GM21717 (cell line): ENCODE results near the gene SHISA6.

Source experiments
- ATAC-seq: cut with Tn5 transposase; IDR thresholded peaks from one replicate; pipeline ENCODE4 v1.9.1; 2021; ENCODE audit warnings: mild to moderate bottlenecking, moderate library complexity; ENCODE audit not compliant: unreplicated experiment

SHISA6 gene

GRCh38 chr17:11340803-11341202 lies 99.8 kb downstream of the SHISA6 start:
- no peak for ATAC-seq

GRCh38 chr17:11342138-11342537 lies 101.1 kb downstream of the SHISA6 start:
- ATAC-seq, result no peak

- no peak for ATAC-seq
Observed at GRCh38 chr17:11349106-11349505, 108.1 kb downstream of the SHISA6 start.

GRCh38 chr17:11351479-11351878 lies 110.5 kb downstream of the SHISA6 start:
- no peak for ATAC-seq

GRCh38 chr17:11353601-11354000 lies 112.6 kb downstream of the SHISA6 start:
- ATAC-seq, result no peak

- no peak for ATAC-seq
Observed at GRCh38 chr17:11356371-11356770, 115.4 kb downstream of the SHISA6 start.

GRCh38 chr17:11363565-11364117 lies 122.6 kb downstream of the SHISA6 start:
- no peak for ATAC-seq

- no peak for ATAC-seq
Observed at GRCh38 chr17:11366272-11366850, 125.3 kb downstream of the SHISA6 start.

- no peak for ATAC-seq
Observed at GRCh38 chr17:11369575-11369974, 128.6 kb downstream of the SHISA6 start.

- no peak for ATAC-seq
Observed at GRCh38 chr17:11372692-11373091, 131.7 kb downstream of the SHISA6 start.

- no peak for ATAC-seq
Observed at GRCh38 chr17:11378506-11378905, 137.5 kb downstream of the SHISA6 start.

- ATAC-seq, result no peak
Observed at GRCh38 chr17:11380761-11381160, 139.7 kb downstream of the SHISA6 start.

GRCh38 chr17:11383157-11383556 lies 142.1 kb downstream of the SHISA6 start:
- ATAC-seq, result no peak

- ATAC-seq, result no peak
Observed at GRCh38 chr17:11384131-11384530, 143.1 kb downstream of the SHISA6 start.

GRCh38 chr17:11387610-11388009 lies 146.6 kb downstream of the SHISA6 start:
- ATAC-seq, result no peak

GRCh38 chr17:11388054-11388453 lies 147.0 kb downstream of the SHISA6 start:
- no peak for ATAC-seq

- no peak for ATAC-seq
Observed at GRCh38 chr17:11389583-11389982, 148.6 kb downstream of the SHISA6 start.

GRCh38 chr17:11391134-11391533 lies 150.1 kb downstream of the SHISA6 start:
- ATAC-seq, result no peak

- no peak for ATAC-seq
Observed at GRCh38 chr17:11404431-11405276, 163.6 kb downstream of the SHISA6 start.

GRCh38 chr17:11406716-11407115 lies 165.7 kb downstream of the SHISA6 start:
- no peak for ATAC-seq

- no peak for ATAC-seq
Observed at GRCh38 chr17:11412654-11413053, 171.6 kb downstream of the SHISA6 start.

GRCh38 chr17:11418342-11418741 lies 177.3 kb downstream of the SHISA6 start:
- no peak for ATAC-seq
